Measurements from ENCODE around the gene FAM110D.
A peak's percentile ranks its signal among the peaks of the same experiment; 100 is the strongest.

FAM110D gene

GRCh38 chr1:26125382-26125781 lies 33.5 kb upstream of the FAM110D start:
- peak overlapping the region; percentile 90 for H3K27ac ChIP-seq (replicated peaks)
- no peak overlapping the region for H3K4me3 ChIP-seq (replicated peaks; ENCODE audit: insufficient read depth, low read length)
- no peaks in the 10 kb centered on the region for H3K27me3 ChIP-seq (ENCODE audit: insufficient read depth, poor library complexity, severe bottlenecking)
- TF ChIP-seq POLR2AphosphoS5 (IDR thresholded peaks at IDR 0.05; ENCODE audit: low read depth) (no peak), SPI1 (IDR thresholded peaks at IDR 0.05; ENCODE audit: borderline replicate concordance, low read depth) (no peak), GABPA (IDR thresholded peaks at IDR 0.05; ENCODE audit: low read depth) (no peak), CTCF (IDR thresholded peaks at IDR 0.05; ENCODE audit: insufficient read depth, low read length) (no peak), REST (IDR thresholded peaks at IDR 0.05; ENCODE audit: insufficient replicate concordance, low read depth) (no peak)
- DNase-seq (ENCODE audit: low read depth in 1 of 2, low spot score in 1 of 2): no peak

GRCh38 chr1:26125946-26126320 lies 32.9 kb upstream of the FAM110D start:
- DNase-seq (ENCODE audit: low read depth in 1 of 2, low spot score in 1 of 2): no peak
- Histone ChIP-seq H3K27me3 (ENCODE audit: insufficient read depth, poor library complexity, severe bottlenecking) (no peaks in the 10 kb centered on the region), H3K27ac (replicated peaks) (peak overlapping the region; percentile 90), H3K4me3 (replicated peaks; ENCODE audit: insufficient read depth, low read length) (no peak overlapping the region)
- TF ChIP-seq SPI1 (IDR thresholded peaks at IDR 0.05; ENCODE audit: borderline replicate concordance, low read depth) (no peak), POLR2AphosphoS5 (IDR thresholded peaks at IDR 0.05; ENCODE audit: low read depth) (no peak), CTCF (IDR thresholded peaks at IDR 0.05; ENCODE audit: insufficient read depth, low read length) (no peak), GABPA (IDR thresholded peaks at IDR 0.05; ENCODE audit: low read depth) (no peak), REST (IDR thresholded peaks at IDR 0.05; ENCODE audit: insufficient replicate concordance, low read depth) (no peak)

- no peak; the same call in 1 of the 2 replicates for TF ChIP-seq SPI1 (IDR thresholded peaks at IDR 0.05; ENCODE audit: borderline replicate concordance, low read depth)
- no peak for TF ChIP-seq REST (IDR thresholded peaks at IDR 0.05; ENCODE audit: insufficient replicate concordance, low read depth)
- 0 out of 2 replicates have a peak, but pooled peaks have one; percentile 21 for TF ChIP-seq GABPA (IDR thresholded peaks at IDR 0.05; ENCODE audit: low read depth)
- peak; percentile 62 for TF ChIP-seq POLR2AphosphoS5 (IDR thresholded peaks at IDR 0.05; ENCODE audit: low read depth)
- no peak for TF ChIP-seq CTCF (IDR thresholded peaks at IDR 0.05; ENCODE audit: insufficient read depth, low read length)
- DNase-seq (ENCODE audit: low read depth in 1 of 2, low spot score in 1 of 2): peak; percentile 83 to 93
- H3K27me3 ChIP-seq (ENCODE audit: insufficient read depth, poor library complexity, severe bottlenecking): no peaks in the 10 kb centered on the region
- peak overlapping the region; percentile 90 for H3K27ac ChIP-seq (replicated peaks)
- 0 out of 2 replicates have a peak overlapping the region, but pooled peaks have one; percentile 10 for H3K4me3 ChIP-seq (replicated peaks; ENCODE audit: insufficient read depth, low read length)
Measured at GRCh38 chr1:26126321-26127084, 32.4 kb upstream of the FAM110D start.
